Panc1 (cell line): ENCODE measurements around the gene POC5. TPM values are rescaled to one million over a fixed set of nuclear protein-coding genes. Genes with fewer than 3 reads are reported as not detected.

Experiments used
- ATAC-seq: fragments of 200-7000 bp; cut with Tn5 transposase; 2 replicates; pipeline ENCODE4 v1.9.1; 2020; ENCODE audit warnings: mild to moderate bottlenecking, moderate library complexity
- BruUV-seq: library from RNA; stranded (reverse); fragments of 400-500 nt; replicated peaks from 2 replicates; lab custom pipeline; 2021; lab: Mats Ljungman, UMichigan
- CTCF ChIA-PET: fragments of 300-600 bp; sonication (Branson Sonifier 250); formaldehyde crosslinking; loops from one replicate; lab custom pipeline; 2022; ENCODE audit warnings: antibody characterized with exemption; lab: Charles Lee
- POLR2A ChIA-PET: fragments of 300-600 bp; sonication (Branson Sonifier 250); formaldehyde crosslinking; loops from one replicate; lab custom pipeline; 2022; ENCODE audit warnings: antibody characterized with exemption; lab: Charles Lee
- DNase-seq: peaks from one replicate; pipeline ENCODE4 v3.0.0-alpha.2; 2010; ENCODE audit warnings: low read depth, low spot score
- H3K27ac ChIP-seq: 2 replicates; pipeline ENCODE4 v1.5.1; 2011; ENCODE audit warnings: mild to moderate bottlenecking, low read length, inconsistent platforms
- H3K27me3 ChIP-seq: fragments of 200-500 bp; sonication (Bioruptor generic); 2 replicates; pipeline ENCODE4 v1.6.0; 2014; ENCODE audit warnings: low read length, inconsistent platforms; ENCODE audit not compliant: control insufficient read depth, insufficient read depth
- H3K36me3 ChIP-seq: fragments of 200-500 bp; sonication (Bioruptor generic); 2 replicates; pipeline ENCODE4 v1.5.1; 2014; ENCODE audit warnings: inconsistent platforms, mild to moderate bottlenecking, low read length, moderate library complexity; ENCODE audit not compliant: control insufficient read depth, insufficient read depth
- H3K4me1 ChIP-seq: 2 replicates; pipeline ENCODE4 v1.5.1; 2011; ENCODE audit warnings: inconsistent platforms, mild to moderate bottlenecking, low read length, moderate library complexity; ENCODE audit not compliant: control insufficient read depth, insufficient read depth
- H3K4me3 ChIP-seq, 2 experiments: 2 replicates each; pipeline ENCODE4 v1.5.1; 2011 to 2012; ENCODE audit warnings: low read depth in 2 of 2, low read length in 2 of 2, mild to moderate bottlenecking in 2 of 2, inconsistent platforms in 1 of 2, moderate library complexity in 1 of 2
- H3K9me3 ChIP-seq: fragments of 200-500 bp; sonication (Bioruptor generic); 2 replicates; pipeline ENCODE4 v1.5.1; 2014; ENCODE audit warnings: low read depth, mild to moderate bottlenecking, inconsistent platforms, low read length, moderate library complexity; ENCODE audit not compliant: control insufficient read depth, insufficient read depth
- CTCF ChIP-seq: fragments of 450-650 bp; IDR thresholded peaks from 2 replicates; pipeline ENCODE4 v1.5.1; 2017; ENCODE audit warnings: mild to moderate bottlenecking
- POLR2AphosphoS5 ChIP-seq: IDR thresholded peaks from 2 replicates; pipeline ENCODE4 v1.6.1; 2012; ENCODE audit warnings: mild to moderate bottlenecking, low read depth, low read length, moderate library complexity
- SIN3A ChIP-seq: IDR thresholded peaks from 2 replicates; pipeline ENCODE4 v1.6.1; 2012; ENCODE audit warnings: low read depth, mild to moderate bottlenecking, low read length, moderate library complexity, borderline replicate concordance; ENCODE audit not compliant: insufficient read depth
- TCF7L2 ChIP-seq: IDR thresholded peaks from 2 replicates; pipeline ENCODE4 v1.6.1; 2011; ENCODE audit warnings: mild to moderate bottlenecking, low read depth, low read length, inconsistent platforms
- in situ Hi-C: cut with HindIII; loops from 2 replicates; pipeline ENCODE4 v1.10.0; 2016; ENCODE audit warnings: low sequenced_read_pairs, low pct_unique_long_range_greater_than_20kb
- intact Hi-C: fragments of 100-400 bp; cut with micrococcal nuclease; formaldehyde crosslinking; loops from one replicate; pipeline ENCODE4 v1.10.0; 2022; ENCODE audit not compliant: unreplicated experiment
- total RNA-seq: library from RNA; stranded (reverse); gene quantifications from one replicate; pipeline ENCODE4 v1.2.1, GENCODE V29; 2021; ENCODE audit not compliant: unreplicated experiment
- TF ChIP-seq, protein P1 (sequence below), 2 experiments: IDR thresholded peaks; 2 replicates each; pipeline ENCODE4 v1.6.1; 2011 to 2012; ENCODE audit warnings: low read depth in 2 of 2, control low read depth in 1 of 2, low read length in 1 of 2, mild to moderate bottlenecking in 1 of 2, moderate library complexity in 1 of 2; ENCODE audit not compliant: insufficient read depth in 1 of 2

POC5 gene
- total RNA-seq, 1 experiment from 2014 or later, result 19.7 TPM

GRCh38 chr5:75677607-75678006, 39.6 kb downstream of the POC5 start:
- DNase-seq, result no peak
- peaks cover 7% of the 10 kb centered on the region for H3K36me3 ChIP-seq
- CTCF ChIA-PET, result no interaction called here
- no peak overlapping the region for H3K4me3 ChIP-seq
- TF ChIP-seq POLR2AphosphoS5 (no peak), CTCF (no peak), TCF7L2 (no peak), SIN3A (no peak)
- TF ChIP-seq, protein P1, sequence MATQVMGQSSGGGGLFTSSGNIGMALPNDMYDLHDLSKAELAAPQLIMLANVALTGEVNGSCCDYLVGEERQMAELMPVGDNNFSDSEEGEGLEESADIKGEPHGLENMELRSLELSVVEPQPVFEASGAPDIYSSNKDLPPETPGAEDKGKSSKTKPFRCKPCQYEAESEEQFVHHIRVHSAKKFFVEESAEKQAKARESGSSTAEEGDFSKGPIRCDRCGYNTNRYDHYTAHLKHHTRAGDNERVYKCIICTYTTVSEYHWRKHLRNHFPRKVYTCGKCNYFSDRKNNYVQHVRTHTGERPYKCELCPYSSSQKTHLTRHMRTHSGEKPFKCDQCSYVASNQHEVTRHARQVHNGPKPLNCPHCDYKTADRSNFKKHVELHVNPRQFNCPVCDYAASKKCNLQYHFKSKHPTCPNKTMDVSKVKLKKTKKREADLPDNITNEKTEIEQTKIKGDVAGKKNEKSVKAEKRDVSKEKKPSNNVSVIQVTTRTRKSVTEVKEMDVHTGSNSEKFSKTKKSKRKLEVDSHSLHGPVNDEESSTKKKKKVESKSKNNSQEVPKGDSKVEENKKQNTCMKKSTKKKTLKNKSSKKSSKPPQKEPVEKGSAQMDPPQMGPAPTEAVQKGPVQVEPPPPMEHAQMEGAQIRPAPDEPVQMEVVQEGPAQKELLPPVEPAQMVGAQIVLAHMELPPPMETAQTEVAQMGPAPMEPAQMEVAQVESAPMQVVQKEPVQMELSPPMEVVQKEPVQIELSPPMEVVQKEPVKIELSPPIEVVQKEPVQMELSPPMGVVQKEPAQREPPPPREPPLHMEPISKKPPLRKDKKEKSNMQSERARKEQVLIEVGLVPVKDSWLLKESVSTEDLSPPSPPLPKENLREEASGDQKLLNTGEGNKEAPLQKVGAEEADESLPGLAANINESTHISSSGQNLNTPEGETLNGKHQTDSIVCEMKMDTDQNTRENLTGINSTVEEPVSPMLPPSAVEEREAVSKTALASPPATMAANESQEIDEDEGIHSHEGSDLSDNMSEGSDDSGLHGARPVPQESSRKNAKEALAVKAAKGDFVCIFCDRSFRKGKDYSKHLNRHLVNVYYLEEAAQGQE (IDR thresholded peaks at IDR 0.05; ENCODE audit: insufficient read depth in 1 of 2, low read depth in 2 of 2, low read length in 1 of 2), result no peak
- intact Hi-C loops (no loop called here), in situ Hi-C loops (no loop called here)
- no peaks in the 10 kb centered on the region for H3K9me3 ChIP-seq
- H3K27me3 ChIP-seq, result no peaks in the 10 kb centered on the region
- no peak for ATAC-seq
- POLR2A ChIA-PET, result no interaction called here
- no TSS peak for BruUV-seq
- H3K4me1 ChIP-seq, result no peaks in the 10 kb centered on the region; the same call in 1 of the 2 replicates
- no peak overlapping the region for H3K27ac ChIP-seq

DNA sequence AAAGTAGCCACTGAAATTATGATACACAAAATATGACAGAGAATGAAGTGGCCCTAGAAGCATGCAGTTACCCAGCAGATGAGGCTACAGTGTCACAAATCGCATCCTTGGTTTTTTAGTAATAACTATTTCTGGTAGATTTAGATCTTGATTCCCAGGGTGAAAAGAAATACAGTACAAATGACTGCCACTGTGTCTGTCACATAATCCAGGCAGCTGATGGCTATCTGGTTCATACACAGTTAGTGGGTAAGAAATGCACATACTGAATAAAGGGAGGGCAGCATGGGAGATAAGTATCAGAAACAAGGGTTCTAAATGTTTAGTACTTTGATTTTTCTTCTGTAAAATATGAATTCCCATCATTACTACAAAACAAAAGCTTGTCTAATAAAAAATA, 41.5 kb downstream of the POC5 start:
- no peak for TF ChIP-seq CTCF
- TF ChIP-seq, protein P1 (IDR thresholded peaks at IDR 0.05; ENCODE audit: insufficient read depth in 1 of 2, low read depth in 2 of 2, low read length in 1 of 2), result no peak
- TF ChIP-seq TCF7L2, result no peak
- TF ChIP-seq POLR2AphosphoS5, result no peak
- H3K4me1 ChIP-seq, result no peaks in the 10 kb centered on the region; the same call in 1 of the 2 replicates
- POLR2A ChIA-PET, result no interaction called here
- no peaks in the 10 kb centered on the region for H3K9me3 ChIP-seq
- no peak for DNase-seq
- intact Hi-C loops (no loop called here), in situ Hi-C loops (no loop called here)
- H3K27me3 ChIP-seq, result no peaks in the 10 kb centered on the region
- no peak overlapping the region for H3K4me3 ChIP-seq
- no peak for ATAC-seq
- no TSS peak for BruUV-seq
- H3K36me3 ChIP-seq, result peaks cover 9% of the 10 kb centered on the region
- no peak overlapping the region for H3K27ac ChIP-seq
- CTCF ChIA-PET, result no interaction called here
